HEK293 (cell line): ENCODE data around the gene HDHD3.

ENCODE experiments used
- CTCF ChIA-PET: fragments of 350-600 bp; formaldehyde crosslinking; extraction: SDS; loops from one replicate; lab custom pipeline; 2021; ENCODE audit warnings: antibody characterized with exemption; lab: Yijun Ruan, JAX
- POLR2A ChIA-PET: fragments of 300-600 bp; formaldehyde crosslinking; extraction: SDS; loops from one replicate; lab custom pipeline; 2020; ENCODE audit warnings: antibody characterized with exemption, inconsistent platforms; lab: Yijun Ruan, JAX
- H3K27ac ChIP-seq: fragments of 200-500 bp; sonication (Bioruptor generic); 2 replicates; pipeline ENCODE4 v1.5.1; 2014; ENCODE audit warnings: low read depth, low read length, control low read depth, inconsistent platforms; ENCODE audit errors: extremely low read depth
- H3K36me3 ChIP-seq, 2 experiments: fragments of 200-500 bp in 1 of 2; sonication (Bioruptor generic) in 1 of 2; 1 replicate in 1 of 2; 2 replicates in 1 of 2; pipeline ENCODE4 v1.5.1; 2014 to 2017; ENCODE audit warnings: inconsistent platforms in 2 of 2, low read length in 2 of 2; ENCODE audit not compliant: control insufficient read depth in 2 of 2, insufficient read depth in 1 of 2
- H3K4me1 ChIP-seq: fragments of 200-500 bp; sonication (Bioruptor generic); 2 replicates; pipeline ENCODE4 v1.5.1; 2014; ENCODE audit warnings: mild to moderate bottlenecking, low read length, inconsistent platforms; ENCODE audit not compliant: control insufficient read depth, insufficient read depth
- H3K4me3 ChIP-seq: 2 replicates; pipeline ENCODE4 v1.5.1; 2011; ENCODE audit warnings: low read depth, mild to moderate bottlenecking, control low read depth, low read length, moderate library complexity
- H3K9me3 ChIP-seq: fragments of 200-500 bp; sonication (Bioruptor generic); 2 replicates; pipeline ENCODE4 v1.5.1; 2014; ENCODE audit warnings: low read depth, low read length, inconsistent platforms; ENCODE audit not compliant: control insufficient read depth, insufficient read depth
- EGR2 ChIP-seq: fragments of 450-650 bp; formaldehyde crosslinking; IDR thresholded peaks from 2 replicates; pipeline ENCODE4 v1.5.1; 2016; ENCODE audit warnings: low read depth, missing biosample characterization, missing genetic modification characterization
- PRDM6 ChIP-seq: fragments of 450-650 bp; formaldehyde crosslinking; IDR thresholded peaks from 2 replicates; pipeline ENCODE4 v1.5.1; 2017; ENCODE audit warnings: missing biosample characterization, missing genetic modification characterization
- SCRT2 ChIP-seq: fragments of 450-650 bp; formaldehyde crosslinking; IDR thresholded peaks from 2 replicates; pipeline ENCODE4 v1.5.1; 2016; ENCODE audit warnings: missing biosample characterization, missing genetic modification characterization
- TSHZ1 ChIP-seq: fragments of 450-650 bp; formaldehyde crosslinking; IDR thresholded peaks from 2 replicates; pipeline ENCODE4 v1.5.1; 2016; ENCODE audit warnings: missing biosample characterization, missing genetic modification characterization, borderline replicate concordance
- ZNF148 ChIP-seq: fragments of 450-650 bp; formaldehyde crosslinking; IDR thresholded peaks from 2 replicates; pipeline ENCODE4 v1.5.0; 2017; ENCODE audit warnings: missing biosample characterization, missing genetic modification characterization, borderline replicate concordance
- ZNF302 ChIP-seq: fragments of 450-650 bp; formaldehyde crosslinking; IDR thresholded peaks from 2 replicates; pipeline ENCODE4 v1.5.1; 2016; ENCODE audit warnings: missing biosample characterization, missing genetic modification characterization, low read depth
- ZNF777 ChIP-seq: fragments of 450-650 bp; formaldehyde crosslinking; IDR thresholded peaks from 2 replicates; pipeline ENCODE4 v1.5.1; 2017; ENCODE audit warnings: missing biosample characterization, missing genetic modification characterization, borderline replicate concordance
- ZXDB ChIP-seq: fragments of 450-650 bp; formaldehyde crosslinking; IDR thresholded peaks from 2 replicates; pipeline ENCODE4 v1.5.1; 2016; ENCODE audit warnings: missing biosample characterization, missing genetic modification characterization

Gene HDHD3

GRCh38 chr9:113393281-113393680 is 16.5 kb upstream of the HDHD3 start:
- Histone ChIP-seq H3K9me3 (no peaks in the 10 kb centered on the region), H3K4me1 (no peaks in the 10 kb centered on the region), H3K36me3 (peaks cover 0 to 57% of the 10 kb centered on the region in 2 experiments; a peak in 1 of 3 replicates), H3K27ac (no peak overlapping the region), H3K4me3 (no peak overlapping the region)
- ChIA-PET CTCF (interaction anchor here (2.2 kb wide), 1 partner anchor 8 kb away, joined by 10 read pairs; the partner anchor contains the start of gene ALAD), POLR2A (interaction anchor here (0.6 to 1.5 kb wide), 2 partner anchors 17 to 1185 kb away, joined by 3 to 4 read pairs; partner anchors contain the start of gene HDHD3)
- TF ChIP-seq PRDM6 (tag by site-specific recombination) (no peak), ZNF302 (tag by site-specific recombination) (no peak), ZXDB (no peak)

GRCh38 chr9:113391917-113392316 is 15.1 kb upstream of the HDHD3 start:
- ChIA-PET CTCF (interaction anchor here (2.2 kb wide), 1 partner anchor 9 kb away, joined by 10 read pairs; the partner anchor contains the start of gene ALAD), POLR2A (interaction anchor here (0.8 kb wide), 1 partner anchor 9 kb away, joined by 3 read pairs; the partner anchor contains the start of gene ALAD)
- H3K27ac ChIP-seq = no peak overlapping the region
- no peaks in the 10 kb centered on the region for H3K4me1 ChIP-seq
- peaks cover 0 to 70% of the 10 kb centered on the region in 2 experiments; a peak in 1 of 3 replicates for H3K36me3 ChIP-seq
- no peak overlapping the region for H3K4me3 ChIP-seq
- H3K9me3 ChIP-seq = no peaks in the 10 kb centered on the region
- no peak for TF ChIP-seq TSHZ1 (tag by site-specific recombination)
- peak; percentile 53 for TF ChIP-seq SCRT2 (tag by site-specific recombination)
- TF ChIP-seq EGR2 (tag by site-specific recombination) = peak; percentile 41; the same call in 1 of the 2 replicates
- TF ChIP-seq, all 188 proteins: peak for 2

- TF ChIP-seq ZNF777 (tag by site-specific recombination) (no peak), ZNF148 (tag by site-specific recombination) (no peak)
- no peaks in the 10 kb centered on the region for H3K4me1 ChIP-seq
- ChIA-PET CTCF (no interaction called here), POLR2A (interaction anchor here (1.5 kb wide), 1 partner anchor 8 kb away, joined by 7 read pairs; no protein-coding TSS in a partner anchor)
- no peak overlapping the region for H3K27ac ChIP-seq
- H3K36me3 ChIP-seq = peaks cover 0 to 75% of the 10 kb centered on the region in 2 experiments; a peak in 1 of 3 replicates
- H3K9me3 ChIP-seq = no peaks in the 10 kb centered on the region
- H3K4me3 ChIP-seq = no peak overlapping the region
Measured at GRCh38 chr9:113390192-113390960, 13.6 kb upstream of the HDHD3 start.
